Measurements from ENCODE around the gene GPBAR1.
A peak's percentile ranks its signal among the peaks of the same experiment; 100 is the strongest.

GPBAR1 gene

GRCh38 chr2:218260742-218261422 lies at the start of gene GPBAR1:
Gene GPBAR1, plus strand, starts transcription at chr2:218261015. Its CDS starts 1,710 bp downstream, at chr2:218262725.
- DNase-seq, result no peak

- DNase-seq, result no peak
Observed at GRCh38 chr2:218214116-218214515, 46.7 kb upstream of the GPBAR1 start.

GRCh38 chr2:218216336-218216673 lies 44.5 kb upstream of the GPBAR1 start:
- DNase-seq, result no peak

GRCh38 chr2:218216674-218217359 lies 44.0 kb upstream of the GPBAR1 start, which contains the start of gene ARPC2:
Gene ARPC2, plus strand, starts transcription at chr2:218217189. Its CDS starts 282 bp downstream, at chr2:218217471.
- DNase-seq, result peak; percentile 94

- no peak for DNase-seq
Observed at GRCh38 chr2:218217360-218218267, 43.2 kb upstream of the GPBAR1 start.

GRCh38 chr2:218218268-218219185 lies 42.3 kb upstream of the GPBAR1 start:
- no peak for DNase-seq

- no peak for DNase-seq
Observed at GRCh38 chr2:218219934-218220333, 40.9 kb upstream of the GPBAR1 start.

- no peak for DNase-seq
Observed at GRCh38 chr2:218221000-218221399, 39.8 kb upstream of the GPBAR1 start.

GRCh38 chr2:218223046-218223445 lies 37.8 kb upstream of the GPBAR1 start:
- DNase-seq, result no peak

- no peak for DNase-seq
Observed at GRCh38 chr2:218224186-218224585, 36.6 kb upstream of the GPBAR1 start.

GRCh38 chr2:218226903-218227302 lies 33.9 kb upstream of the GPBAR1 start:
- DNase-seq, result no peak

- DNase-seq, result no peak
Observed at GRCh38 chr2:218228366-218229090, 32.3 kb upstream of the GPBAR1 start.

GRCh38 chr2:218229239-218229638 lies 31.6 kb upstream of the GPBAR1 start:
- no peak for DNase-seq

- no peak for DNase-seq
Observed at GRCh38 chr2:218229851-218230250, 31.0 kb upstream of the GPBAR1 start.

- DNase-seq, result no peak
Observed at GRCh38 chr2:218230882-218231281, 29.9 kb upstream of the GPBAR1 start.

- no peak for DNase-seq
Observed at GRCh38 chr2:218233543-218233942, 27.3 kb upstream of the GPBAR1 start.

GRCh38 chr2:218234521-218234920 lies 26.3 kb upstream of the GPBAR1 start:
- no peak for DNase-seq

- no peak for DNase-seq
Observed at GRCh38 chr2:218235017-218235416, 25.8 kb upstream of the GPBAR1 start.

GRCh38 chr2:218236829-218237228 lies 24.0 kb upstream of the GPBAR1 start:
- no peak for DNase-seq

- no peak for DNase-seq
Observed at GRCh38 chr2:218238887-218239286, 21.9 kb upstream of the GPBAR1 start.

GRCh38 chr2:218244204-218244603 lies 16.6 kb upstream of the GPBAR1 start:
- DNase-seq, result no peak

GRCh38 chr2:218244665-218245064 lies 16.1 kb upstream of the GPBAR1 start:
- DNase-seq, result no peak

Measured in COR-L47 (cell line).